ENCODE data around the gene GOLGA3. TPM values are rescaled to one million over a fixed set of nuclear protein-coding genes. Genes with fewer than 3 reads are reported as not detected.

GOLGA3 gene
- total RNA-seq, 1 donor from 2014 or later = 134 TPM

GRCh38 chr12:132835076-132836025 lies 6.7 kb upstream of the GOLGA3 start:
- no peak for FAIRE-seq
- DNase-seq (ENCODE audit: low read depth) = no peak
- TF ChIP-seq, protein P1, sequence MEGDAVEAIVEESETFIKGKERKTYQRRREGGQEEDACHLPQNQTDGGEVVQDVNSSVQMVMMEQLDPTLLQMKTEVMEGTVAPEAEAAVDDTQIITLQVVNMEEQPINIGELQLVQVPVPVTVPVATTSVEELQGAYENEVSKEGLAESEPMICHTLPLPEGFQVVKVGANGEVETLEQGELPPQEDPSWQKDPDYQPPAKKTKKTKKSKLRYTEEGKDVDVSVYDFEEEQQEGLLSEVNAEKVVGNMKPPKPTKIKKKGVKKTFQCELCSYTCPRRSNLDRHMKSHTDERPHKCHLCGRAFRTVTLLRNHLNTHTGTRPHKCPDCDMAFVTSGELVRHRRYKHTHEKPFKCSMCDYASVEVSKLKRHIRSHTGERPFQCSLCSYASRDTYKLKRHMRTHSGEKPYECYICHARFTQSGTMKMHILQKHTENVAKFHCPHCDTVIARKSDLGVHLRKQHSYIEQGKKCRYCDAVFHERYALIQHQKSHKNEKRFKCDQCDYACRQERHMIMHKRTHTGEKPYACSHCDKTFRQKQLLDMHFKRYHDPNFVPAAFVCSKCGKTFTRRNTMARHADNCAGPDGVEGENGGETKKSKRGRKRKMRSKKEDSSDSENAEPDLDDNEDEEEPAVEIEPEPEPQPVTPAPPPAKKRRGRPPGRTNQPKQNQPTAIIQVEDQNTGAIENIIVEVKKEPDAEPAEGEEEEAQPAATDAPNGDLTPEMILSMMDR (IDR thresholded peaks at IDR 0.05; ENCODE audit: insufficient read depth, low read length, severe bottlenecking) = no peak
- peaks cover 7% of the 10 kb centered on the region for H3K36me3 ChIP-seq (ENCODE audit: control insufficient read depth, insufficient read depth, low read length)
- H3K4me3 ChIP-seq (ENCODE audit: low read depth, low read length) = no peak overlapping the region
- no peaks in the 10 kb centered on the region for H3K27me3 ChIP-seq (ENCODE audit: control insufficient read depth, insufficient read depth, low read length)

DNA sequence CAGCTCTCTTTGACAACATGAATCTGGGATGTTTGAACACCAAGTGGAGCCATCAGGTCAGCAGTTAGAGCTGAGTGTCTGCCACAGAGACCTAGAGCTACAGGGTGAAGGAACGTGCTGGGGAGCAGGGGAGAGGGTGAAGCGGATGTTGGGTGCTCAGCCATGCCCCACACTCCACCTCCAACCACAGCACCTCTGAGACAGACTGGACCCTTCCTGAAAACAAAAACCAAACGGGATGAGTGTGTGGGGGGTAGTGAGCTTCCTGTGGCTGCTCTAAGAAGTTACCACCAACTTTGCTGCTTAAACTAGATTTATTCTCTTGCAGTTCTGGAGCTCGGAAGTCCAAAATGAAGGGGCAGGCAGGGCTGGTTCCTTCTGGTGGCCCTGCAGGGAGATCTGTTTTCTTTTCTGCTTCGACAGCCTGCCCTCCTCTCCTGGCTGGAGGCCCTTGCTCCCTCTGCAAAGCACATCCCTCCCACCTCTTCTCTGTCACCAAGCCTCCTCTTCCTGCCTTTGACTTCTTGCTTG lies 5.6 kb upstream of the GOLGA3 start:
- FAIRE-seq = no peak
- Histone ChIP-seq H3K36me3 (ENCODE audit: control insufficient read depth, insufficient read depth, low read length) (peaks cover 4% of the 10 kb centered on the region), H3K27me3 (ENCODE audit: control insufficient read depth, insufficient read depth, low read length) (no peaks in the 10 kb centered on the region), H3K4me3 (ENCODE audit: low read depth, low read length) (no peak overlapping the region)
- DNase-seq (ENCODE audit: low read depth) = no peak
- TF ChIP-seq, protein P1 (IDR thresholded peaks at IDR 0.05; ENCODE audit: insufficient read depth, low read length, severe bottlenecking) = no peak

- Histone ChIP-seq H3K36me3 (ENCODE audit: control insufficient read depth, insufficient read depth, low read length) (peaks cover 4% of the 10 kb centered on the region), H3K4me3 (ENCODE audit: low read depth, low read length) (no peak overlapping the region), H3K27me3 (ENCODE audit: control insufficient read depth, insufficient read depth, low read length) (no peaks in the 10 kb centered on the region)
- no peak for FAIRE-seq
- DNase-seq (ENCODE audit: low read depth) = no peak
- TF ChIP-seq, protein P1 (IDR thresholded peaks at IDR 0.05; ENCODE audit: insufficient read depth, low read length, severe bottlenecking) = no peak
Measured at GRCh38 chr12:132833341-132833740, 4.7 kb upstream of the GOLGA3 start.

GRCh38 chr12:132831771-132832170 lies 3.1 kb upstream of the GOLGA3 start:
- TF ChIP-seq, protein P1 (IDR thresholded peaks at IDR 0.05; ENCODE audit: insufficient read depth, low read length, severe bottlenecking) = no peak
- H3K4me3 ChIP-seq (ENCODE audit: low read depth, low read length) = no peak overlapping the region
- no peaks in the 10 kb centered on the region for H3K27me3 ChIP-seq (ENCODE audit: control insufficient read depth, insufficient read depth, low read length)
- H3K36me3 ChIP-seq (ENCODE audit: control insufficient read depth, insufficient read depth, low read length) = peaks cover 7% of the 10 kb centered on the region
- DNase-seq (ENCODE audit: low read depth) (no peak), FAIRE-seq (no peak)

GRCh38 chr12:132827763-132828703 lies 636 bp downstream of the GOLGA3 start:
- H3K4me3 ChIP-seq (ENCODE audit: low read depth, low read length) = peak overlapping the region; percentile 63
- FAIRE-seq = no peak
- H3K27me3 ChIP-seq (ENCODE audit: control insufficient read depth, insufficient read depth, low read length) = no peaks in the 10 kb centered on the region
- peak; percentile 72 for DNase-seq (ENCODE audit: low read depth)
- peaks cover 21% of the 10 kb centered on the region for H3K36me3 ChIP-seq (ENCODE audit: control insufficient read depth, insufficient read depth, low read length)
- TF ChIP-seq, protein P1 (IDR thresholded peaks at IDR 0.05; ENCODE audit: insufficient read depth, low read length, severe bottlenecking) = no peak
